Mesodermal cell (in vitro differentiated cells): Measurements from ENCODE around the gene TMEM139.

Experiments
- H3K27ac ChIP-seq: 2 replicates; pipeline ENCODE4 v1.7.0; 2013; ENCODE audit warnings: mild to moderate bottlenecking, low read depth, low read length, moderate library complexity; ENCODE audit not compliant: severe bottlenecking
- H3K36me3 ChIP-seq: 2 replicates; pipeline ENCODE4 v1.7.1; 2013; ENCODE audit warnings: mild to moderate bottlenecking, low read length, moderate library complexity; ENCODE audit not compliant: control insufficient read depth, insufficient read depth
- H3K4me1 ChIP-seq: one replicate; pipeline ENCODE4 v1.7.1; 2013; ENCODE audit warnings: mild to moderate bottlenecking, low read length; ENCODE audit not compliant: insufficient read depth, control insufficient read depth, poor library complexity, severe bottlenecking
- H3K4me3 ChIP-seq: 2 replicates; pipeline ENCODE4 v1.7.0; 2013; ENCODE audit warnings: low read length, control low read depth, mild to moderate bottlenecking; ENCODE audit not compliant: insufficient read depth, poor library complexity, severe bottlenecking; ENCODE audit errors: extremely low read depth
- H3K9me3 ChIP-seq: 2 replicates; pipeline ENCODE4 v1.7.1; 2013; ENCODE audit warnings: mild to moderate bottlenecking, low read length, moderate library complexity; ENCODE audit not compliant: control insufficient read depth
- WGBS, 2 experiments: methylation state at CpG; one replicate each; pipeline ENCODE4 v1.1.5; 2013; ENCODE audit warnings: missing lambda C conversion rate in 2 of 2; ENCODE audit not compliant: insufficient coverage in 2 of 2; 5-methylcytosine and 5-hydroxymethylcytosine counted together

Gene TMEM139

GRCh38 chr7:143244321-143244720, 40.4 kb upstream of the TMEM139 start:
- no peak overlapping the region for H3K27ac ChIP-seq
- peaks cover 5% of the 10 kb centered on the region for H3K4me1 ChIP-seq
- no peaks in the 10 kb centered on the region for H3K36me3 ChIP-seq
- H3K4me3 ChIP-seq = no peak overlapping the region
- WGBS, 2 experiments = no CpG with 5 or more reads among the region's 1 CpG
- no peaks in the 10 kb centered on the region for H3K9me3 ChIP-seq

GRCh38 chr7:143245123-143245522, 39.6 kb upstream of the TMEM139 start:
- Histone ChIP-seq H3K27ac (no peak overlapping the region), H3K36me3 (no peaks in the 10 kb centered on the region), H3K4me3 (no peak overlapping the region), H3K4me1 (peaks cover 5% of the 10 kb centered on the region), H3K9me3 (no peaks in the 10 kb centered on the region)
- WGBS, 2 experiments = 56 to 100% methylated on average over 1 to 2 of the region's 3 CpGs

GRCh38 chr7:143247372-143247771, 37.4 kb upstream of the TMEM139 start:
- no peaks in the 10 kb centered on the region for H3K9me3 ChIP-seq
- no CpG with 5 or more reads among the region's 1 CpG for WGBS, 2 experiments
- no peak overlapping the region for H3K27ac ChIP-seq
- no peak overlapping the region for H3K4me3 ChIP-seq
- H3K36me3 ChIP-seq = no peaks in the 10 kb centered on the region
- H3K4me1 ChIP-seq = no peaks in the 10 kb centered on the region

GRCh38 chr7:143248761-143249354, 35.9 kb upstream of the TMEM139 start:
- Histone ChIP-seq H3K36me3 (no peaks in the 10 kb centered on the region), H3K27ac (no peak overlapping the region), H3K4me3 (no peak overlapping the region), H3K9me3 (peaks cover 6% of the 10 kb centered on the region), H3K4me1 (no peaks in the 10 kb centered on the region)
- WGBS, 2 experiments = 96 to 100% methylated on average over 2 of the region's 2 CpGs

GRCh38 chr7:143250199-143250598, 34.6 kb upstream of the TMEM139 start:
- Histone ChIP-seq H3K27ac (no peak overlapping the region), H3K4me3 (no peak overlapping the region), H3K9me3 (peaks cover 11% of the 10 kb centered on the region), H3K36me3 (no peaks in the 10 kb centered on the region), H3K4me1 (no peaks in the 10 kb centered on the region)

- H3K27ac ChIP-seq = no peak overlapping the region
- H3K36me3 ChIP-seq = no peaks in the 10 kb centered on the region
- peaks cover 11% of the 10 kb centered on the region for H3K9me3 ChIP-seq
- no CpG with 5 or more reads among the region's 1 CpG for WGBS, 2 experiments
- no peak overlapping the region for H3K4me3 ChIP-seq
- H3K4me1 ChIP-seq = no peaks in the 10 kb centered on the region
Measured at GRCh38 chr7:143250822-143251221, 33.9 kb upstream of the TMEM139 start.

- no peak overlapping the region for H3K27ac ChIP-seq
- WGBS, 2 experiments = no CpG with 5 or more reads among the region's 2 CpGs
- no peak overlapping the region for H3K4me3 ChIP-seq
- no peaks in the 10 kb centered on the region for H3K36me3 ChIP-seq
- peaks cover 11% of the 10 kb centered on the region for H3K9me3 ChIP-seq
- no peaks in the 10 kb centered on the region for H3K4me1 ChIP-seq
Measured at GRCh38 chr7:143252006-143252405, 32.8 kb upstream of the TMEM139 start.

GRCh38 chr7:143255564-143255963, 29.2 kb upstream of the TMEM139 start:
- Histone ChIP-seq H3K4me1 (no peaks in the 10 kb centered on the region), H3K27ac (no peak overlapping the region), H3K36me3 (no peaks in the 10 kb centered on the region), H3K4me3 (no peak overlapping the region), H3K9me3 (peaks cover 11% of the 10 kb centered on the region)
- WGBS, 2 experiments = no CpG with 5 or more reads among the region's 3 CpGs

GRCh38 chr7:143256325-143256724, 28.4 kb upstream of the TMEM139 start:
- H3K36me3 ChIP-seq = no peaks in the 10 kb centered on the region
- H3K27ac ChIP-seq = no peak overlapping the region
- peaks cover 11% of the 10 kb centered on the region for H3K9me3 ChIP-seq
- H3K4me3 ChIP-seq = no peak overlapping the region
- 75 to 78% methylated on average over 1 to 2 of the region's 3 CpGs for WGBS, 2 experiments
- H3K4me1 ChIP-seq = no peaks in the 10 kb centered on the region

GRCh38 chr7:143256932-143257331, 27.8 kb upstream of the TMEM139 start:
- Histone ChIP-seq H3K4me1 (no peaks in the 10 kb centered on the region), H3K4me3 (no peak overlapping the region), H3K27ac (no peak overlapping the region), H3K9me3 (peaks cover 11% of the 10 kb centered on the region), H3K36me3 (no peaks in the 10 kb centered on the region)
- WGBS, 2 experiments = 91 to 95% methylated on average over 4 of the region's 4 CpGs

- Histone ChIP-seq H3K36me3 (no peaks in the 10 kb centered on the region), H3K27ac (no peak overlapping the region), H3K4me1 (no peaks in the 10 kb centered on the region), H3K4me3 (no peak overlapping the region), H3K9me3 (peaks cover 11% of the 10 kb centered on the region)
- 60 to 97% methylated on average over 1 to 3 of the region's 5 CpGs for WGBS, 2 experiments
Measured at GRCh38 chr7:143257501-143257900, 27.3 kb upstream of the TMEM139 start.
